ENCODE results near the gene TAF1A.

Gene TAF1A

DNA sequence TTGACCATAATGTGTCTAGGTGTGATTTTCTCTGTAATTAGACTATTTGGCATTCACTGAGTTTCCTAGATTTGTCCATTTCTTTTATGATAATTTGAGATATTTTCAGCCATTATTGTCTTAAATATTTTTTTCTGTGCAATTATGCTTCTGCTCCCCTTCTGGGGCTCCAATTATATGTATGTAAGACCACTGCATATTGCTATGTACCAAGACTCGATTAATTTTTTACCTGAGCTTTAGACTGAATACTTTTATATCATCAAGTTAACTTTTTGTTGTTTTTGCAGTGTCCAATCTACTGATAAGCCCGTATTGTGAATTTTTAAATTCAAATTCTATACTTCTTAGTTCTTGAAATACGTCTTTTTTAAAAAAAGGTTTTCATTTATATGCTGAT is 5.1 kb upstream of the TAF1A start:
- no peak for DNase-seq

DNA sequence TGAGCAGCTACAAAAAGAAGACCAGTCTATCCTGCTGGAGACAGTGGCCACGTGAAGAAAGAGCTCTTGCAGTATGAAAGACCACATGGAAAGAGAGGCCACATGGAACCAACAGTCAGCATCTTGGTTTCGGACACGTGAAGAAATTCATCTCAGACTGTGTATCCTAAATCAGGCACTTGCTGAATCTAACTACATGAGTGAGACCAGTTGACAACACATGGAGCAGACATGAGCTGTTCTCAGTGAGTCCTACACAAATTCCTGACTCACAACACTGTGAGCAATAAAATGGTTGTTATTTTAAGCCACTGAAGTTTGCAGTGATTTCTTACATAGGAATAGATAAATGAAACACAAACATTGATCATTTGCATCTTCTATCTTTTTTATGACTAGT is 2.4 kb upstream of the TAF1A start:
- DNase-seq, result no peak

DNA sequence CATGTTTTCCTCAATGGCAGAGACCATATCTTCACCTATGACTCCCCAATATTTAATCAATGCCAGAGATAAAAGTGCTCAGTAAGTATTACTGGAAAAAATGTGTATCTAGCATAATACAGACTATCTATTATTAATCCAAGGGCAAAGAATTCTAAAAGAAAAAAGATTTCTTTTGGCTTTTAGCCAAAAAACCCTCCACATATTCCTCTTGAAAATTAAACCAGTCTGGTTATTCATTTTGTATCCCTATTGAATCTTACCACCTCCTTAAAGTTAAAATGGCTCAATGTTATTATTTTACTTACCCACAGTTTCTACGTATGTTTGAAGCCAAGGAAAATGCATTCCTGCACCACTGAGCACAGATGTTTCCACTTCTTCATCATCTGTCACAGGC is 1.6 kb downstream of the TAF1A start:
- DNase-seq, result no peak

DNA sequence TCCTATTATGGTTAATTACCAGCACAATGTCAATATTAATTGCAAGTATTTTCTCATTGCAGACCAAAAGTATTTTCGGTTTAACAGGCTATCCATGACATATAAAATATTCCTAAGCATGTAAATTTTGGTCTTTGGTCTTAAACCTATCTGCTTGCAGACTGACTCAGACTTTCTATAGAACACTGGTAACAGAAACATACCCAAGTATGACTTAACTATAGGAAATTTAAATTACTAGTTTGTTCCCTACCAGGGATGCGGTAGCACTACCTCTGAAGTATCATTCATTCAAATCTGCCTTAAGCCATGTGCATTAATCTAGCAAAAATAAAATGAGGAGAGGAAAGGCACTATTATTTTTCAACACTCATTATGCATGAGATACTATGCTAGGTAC is 2.9 kb downstream of the TAF1A start:
- no peak for DNase-seq

DNA sequence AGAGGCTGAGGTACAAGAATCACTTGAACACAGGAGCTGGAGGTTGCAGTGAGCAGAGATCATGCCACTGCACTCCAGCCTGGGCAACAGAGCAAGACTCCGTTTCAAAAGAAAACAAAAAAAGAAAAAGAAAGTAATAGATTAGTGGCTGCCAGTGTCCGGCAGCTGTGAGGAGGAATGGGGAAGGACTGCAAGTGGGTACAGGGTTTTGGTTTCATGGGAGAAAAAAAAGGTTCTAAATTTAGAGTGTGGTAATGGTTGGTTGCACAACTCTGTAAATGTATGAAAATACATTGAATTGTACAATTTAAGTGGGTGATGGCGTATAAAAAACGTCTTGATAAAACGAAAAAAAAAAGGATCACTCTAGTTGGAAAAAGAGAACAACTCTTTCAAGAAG is 6.7 kb downstream of the TAF1A start:
- DNase-seq, result no peak

DNA sequence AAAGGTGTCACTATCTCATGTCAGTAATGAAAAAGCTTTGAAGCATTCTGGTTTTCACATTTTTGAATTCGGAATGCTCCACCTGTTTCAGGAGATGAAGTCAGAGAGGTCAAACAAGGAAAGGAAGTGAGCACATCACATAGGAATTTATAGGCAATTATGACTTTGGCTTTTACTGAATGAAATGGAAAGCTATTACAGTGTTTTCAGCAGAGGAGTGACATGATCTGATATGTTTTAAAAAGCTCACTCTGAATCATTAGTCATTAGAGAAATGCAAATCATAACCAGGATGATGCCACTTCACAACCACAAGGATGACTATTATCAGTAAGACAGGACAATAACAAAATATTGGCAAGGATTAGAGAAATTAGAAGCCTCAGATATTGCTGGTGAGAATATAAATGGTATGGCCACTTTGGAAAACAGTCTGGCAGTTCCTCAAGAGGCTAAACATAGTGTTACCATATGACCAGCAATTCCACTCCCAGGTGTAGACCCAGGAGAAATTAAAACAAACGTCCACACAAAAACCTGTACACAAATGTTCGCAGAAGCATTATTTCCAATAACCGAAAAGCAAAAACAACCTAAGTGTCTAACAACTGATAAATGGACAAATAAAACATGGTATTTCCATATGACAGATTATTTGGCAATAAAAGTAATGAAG is 7.5 kb downstream of the TAF1A start:
- no peak for DNase-seq

DNA sequence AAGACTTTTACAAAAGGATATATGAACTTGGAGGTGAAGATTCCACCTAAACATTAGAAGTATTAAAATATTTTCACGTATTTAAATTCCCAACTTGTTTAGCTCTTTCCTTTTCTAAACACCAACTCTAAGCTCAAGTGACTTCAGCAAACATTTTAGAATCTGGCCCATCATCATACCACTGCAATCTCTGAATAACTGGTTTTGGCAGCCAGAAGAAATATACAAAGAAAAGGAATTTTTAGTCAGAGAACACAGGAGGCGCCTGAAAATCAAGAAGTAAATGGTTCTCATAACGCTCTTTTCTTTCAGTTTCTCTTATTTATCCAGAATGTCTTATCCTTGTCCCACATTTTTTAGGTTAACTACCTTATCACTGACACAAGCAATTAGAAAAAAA is 10.4 kb downstream of the TAF1A start:
- no peak for DNase-seq

DNA sequence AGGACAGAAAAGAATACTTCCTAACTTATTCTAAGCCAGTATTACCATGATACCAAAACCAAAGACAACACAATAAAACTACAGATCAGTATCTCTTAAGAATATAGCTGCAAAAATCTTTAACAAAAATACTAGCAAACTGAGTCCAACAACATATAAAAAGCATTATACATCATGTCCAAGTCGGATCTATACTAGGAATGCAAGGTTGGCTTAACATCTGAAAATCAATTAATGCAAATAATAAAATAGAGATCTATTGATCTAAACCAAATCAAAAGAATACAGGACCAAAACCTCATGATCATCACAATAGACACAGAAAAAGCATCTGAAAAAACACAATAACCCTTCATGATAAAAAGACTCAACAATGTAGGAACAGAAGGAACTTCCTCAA is 18.9 kb downstream of the TAF1A start:
- DNase-seq, result no peak

DNA sequence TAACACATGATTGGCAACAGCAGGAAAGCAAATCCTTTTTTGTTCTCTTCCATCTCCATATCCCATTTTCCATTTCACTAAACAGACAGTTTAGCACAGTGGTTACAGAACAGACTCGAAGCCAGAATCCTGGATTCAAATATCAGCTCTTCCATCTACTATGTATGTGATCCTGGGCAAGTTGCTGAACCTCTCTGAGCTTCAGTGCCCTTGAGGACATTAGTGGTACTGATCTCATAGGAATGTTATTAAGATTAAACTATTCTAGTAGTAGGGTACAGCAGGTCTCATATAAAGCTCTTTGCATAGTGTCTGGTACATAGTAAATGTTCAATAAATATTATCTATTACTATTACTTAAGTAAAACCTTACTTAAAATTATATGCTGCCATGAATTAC is 28.1 kb downstream of the TAF1A start:
- no peak for DNase-seq

DNA sequence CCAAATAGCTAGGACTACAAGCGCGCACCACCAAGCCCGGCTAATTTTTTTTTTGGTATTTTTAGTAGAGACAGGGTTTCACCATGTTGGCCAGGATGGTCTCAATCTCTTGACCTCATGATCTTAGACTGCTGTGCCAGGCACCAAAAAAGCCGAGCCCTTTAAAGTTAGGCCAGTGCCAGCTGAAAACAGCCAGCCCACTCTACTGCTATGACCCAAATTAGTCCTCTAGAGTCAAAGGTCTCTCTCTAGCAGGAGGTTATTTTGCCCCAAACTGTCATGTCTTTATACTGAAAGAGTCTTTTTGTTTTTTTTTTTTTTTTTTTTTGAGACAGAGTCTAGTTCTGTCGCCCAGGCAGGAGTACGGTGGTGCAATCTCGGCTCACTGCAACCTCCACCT is 32.2 kb downstream of the TAF1A start:
- DNase-seq, result no peak

DNA sequence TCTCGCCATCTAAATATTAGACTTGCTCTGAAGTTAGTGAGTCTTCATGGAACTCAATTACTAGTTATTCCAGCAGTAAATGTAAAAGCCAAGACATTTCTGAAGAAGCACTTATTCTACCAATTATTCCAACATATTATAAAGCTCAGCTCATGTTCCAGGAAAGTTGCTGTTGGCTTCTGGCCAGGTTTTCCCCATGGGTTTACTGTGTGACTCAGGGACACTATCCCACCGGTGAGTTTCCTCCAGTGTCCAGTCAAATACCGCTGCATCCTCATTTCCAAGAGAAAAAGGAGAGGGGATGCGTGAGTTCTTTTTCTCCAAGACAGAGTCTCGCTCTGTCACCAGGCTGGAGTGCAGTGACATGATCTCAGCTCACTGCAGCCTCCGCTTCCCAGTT is 32.6 kb downstream of the TAF1A start:
- no peak for DNase-seq

DNA sequence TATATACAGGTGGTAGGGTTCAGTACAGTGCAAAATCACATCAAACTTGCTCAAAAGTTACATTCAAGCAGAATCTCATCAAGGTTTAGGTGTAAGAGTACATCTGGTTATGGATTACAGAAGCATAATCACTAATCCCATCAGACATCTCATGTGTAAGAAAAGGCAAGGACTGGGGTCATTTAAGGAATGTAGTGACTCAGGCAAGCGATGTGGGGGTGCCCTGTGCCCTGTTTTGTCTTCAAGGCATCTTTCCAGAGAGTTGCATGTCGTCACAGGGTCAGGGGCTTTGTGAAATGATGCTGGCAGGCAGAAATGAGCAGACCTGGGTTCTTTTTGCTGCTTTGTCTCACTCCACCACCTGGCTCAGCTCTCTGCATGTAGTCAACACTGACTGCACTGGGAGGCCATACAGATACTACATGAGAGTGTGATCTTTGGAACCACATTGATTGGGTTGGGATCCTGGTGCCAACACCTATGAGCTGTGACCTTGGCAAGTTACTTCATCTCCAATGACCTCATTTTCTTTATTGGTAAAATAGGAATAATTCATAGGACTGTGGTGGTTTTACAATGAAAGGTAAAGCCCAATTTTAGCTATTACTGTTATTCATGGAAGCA is 33.6 kb downstream of the TAF1A start:
- no peak for DNase-seq

DNA sequence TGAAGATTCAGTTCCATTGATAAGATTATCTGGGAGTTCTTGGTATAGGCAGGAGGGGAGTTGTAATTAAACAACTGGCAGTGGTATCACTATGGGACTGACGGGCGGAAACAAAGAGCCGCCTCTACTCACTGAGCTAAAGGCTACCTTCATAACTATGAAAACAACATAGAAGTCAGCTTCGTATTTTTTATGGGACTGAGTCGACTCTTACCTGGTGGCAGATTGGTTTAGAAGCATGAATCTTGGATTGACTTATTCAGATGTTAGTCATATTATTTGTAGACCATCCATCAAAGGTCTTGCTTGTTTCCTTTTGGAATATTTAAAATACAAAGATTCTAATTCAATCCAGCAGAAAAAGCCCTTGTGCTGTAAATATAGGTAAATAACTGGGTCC is 35.6 kb downstream of the TAF1A start:
- DNase-seq, result no peak

DNA sequence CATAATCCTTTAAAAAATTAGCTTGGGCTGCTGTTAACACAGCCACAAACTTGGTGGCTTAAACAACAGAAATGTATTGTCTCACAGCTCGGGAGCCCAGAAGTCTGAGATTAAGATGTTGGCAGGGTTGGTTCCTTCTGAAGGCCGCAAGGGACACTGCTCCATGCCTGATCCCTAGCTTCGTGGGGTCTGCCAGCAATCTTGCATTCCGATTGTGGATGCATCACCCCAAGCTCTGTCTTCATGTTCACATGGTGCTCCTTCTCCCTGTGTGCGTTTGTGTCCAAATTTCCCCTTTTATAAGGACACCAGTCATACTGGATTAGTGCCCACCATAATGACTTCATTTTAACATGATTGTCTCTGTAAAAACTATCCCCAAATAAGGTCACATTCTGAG is 36.9 kb downstream of the TAF1A start:
- no peak for DNase-seq

DNA sequence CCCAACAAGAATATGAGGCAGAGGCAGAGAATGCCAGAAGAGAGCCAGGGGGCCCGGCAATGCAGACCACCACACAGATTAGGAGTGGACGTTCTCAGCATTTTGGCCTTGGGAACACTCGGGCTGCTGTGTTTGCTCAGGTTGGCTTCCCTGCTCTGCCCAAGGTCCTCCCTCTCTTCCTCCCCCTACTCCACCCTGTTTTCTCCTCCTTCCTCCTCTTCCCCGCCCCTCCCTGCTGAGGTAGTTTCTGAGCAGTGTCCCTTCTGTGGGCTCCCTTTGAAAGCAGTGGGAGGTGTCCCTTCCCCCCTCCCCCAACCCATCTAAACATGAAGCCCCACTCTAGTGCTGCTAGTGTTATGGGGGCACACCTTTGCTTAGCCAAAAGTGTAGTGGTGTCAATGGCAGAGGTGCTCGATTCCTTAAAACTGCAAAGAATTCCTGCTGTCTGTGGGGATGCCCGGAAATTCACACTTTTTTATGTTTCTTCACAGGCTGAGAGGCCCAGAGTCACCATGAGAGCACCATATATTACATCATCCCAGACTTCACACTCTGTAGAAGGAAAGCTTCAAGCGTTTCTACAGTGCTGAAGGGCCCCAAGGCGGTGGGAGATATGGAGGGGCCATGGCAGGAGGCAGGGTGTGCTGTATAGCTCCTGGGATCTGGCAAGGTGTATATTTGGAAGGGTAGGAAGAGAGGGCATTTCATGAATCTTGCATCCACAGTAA is 41.6 kb downstream of the TAF1A start, which contains the start of gene HHIPL2:
Gene HHIPL2 (minus strand): TSS at position 161 of the 728 bp plus-strand sequence. CDS start 60 bp downstream, at position 101.
- no peak for DNase-seq

DNA sequence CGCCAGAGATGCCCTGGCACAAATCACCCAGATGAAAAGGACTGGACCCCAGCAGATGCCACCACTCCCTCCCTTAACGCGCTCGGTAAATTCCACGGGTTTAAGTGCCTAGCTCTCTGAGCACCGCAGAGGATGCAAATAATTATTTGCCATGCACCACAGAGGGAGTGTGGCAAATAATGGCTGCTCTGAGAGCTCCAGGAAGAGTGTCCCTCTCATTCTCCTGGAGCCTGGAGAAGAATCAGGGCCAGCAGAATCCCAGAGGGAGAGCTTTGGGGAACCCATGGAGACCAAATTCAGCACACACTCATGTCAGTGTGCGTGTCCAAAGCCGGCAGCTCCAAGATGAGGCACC is 42.5 kb downstream of the TAF1A start:
- no peak for DNase-seq

DNA sequence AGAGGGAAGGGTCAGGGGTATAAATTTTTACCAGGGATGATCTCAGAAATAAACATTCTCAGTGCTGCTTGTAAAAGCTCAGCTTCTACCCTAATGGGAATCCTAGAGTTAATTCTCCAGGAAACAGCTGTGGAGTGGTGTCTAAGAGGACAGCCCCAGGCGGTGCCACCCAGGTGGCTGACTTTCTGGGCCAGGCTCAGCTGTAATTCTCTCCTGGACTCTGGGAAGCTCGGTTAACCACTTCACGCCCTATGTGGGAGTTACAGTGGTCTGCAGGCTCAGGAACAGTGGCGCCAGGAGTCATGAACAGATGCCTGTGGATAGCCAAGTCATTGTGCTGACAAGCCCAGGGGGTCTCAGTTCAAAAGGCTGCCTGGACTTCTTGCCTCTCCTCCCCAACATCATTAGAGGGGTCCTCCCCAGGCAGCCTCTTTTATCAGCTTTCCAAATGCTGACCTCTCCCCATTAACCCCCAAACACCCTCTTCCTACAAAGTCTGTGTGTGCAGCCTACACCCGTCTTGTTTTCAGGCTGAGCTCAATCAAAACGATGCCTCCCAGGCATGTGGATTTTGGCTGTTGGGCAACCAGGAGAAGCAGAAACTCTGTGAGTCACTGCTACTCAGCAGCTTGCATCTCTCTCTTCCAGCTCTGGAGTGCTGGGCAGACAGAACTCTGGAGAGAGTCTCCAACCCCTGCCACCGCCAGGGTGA is 43.0 kb downstream of the TAF1A start:
- no peak for DNase-seq

DNA sequence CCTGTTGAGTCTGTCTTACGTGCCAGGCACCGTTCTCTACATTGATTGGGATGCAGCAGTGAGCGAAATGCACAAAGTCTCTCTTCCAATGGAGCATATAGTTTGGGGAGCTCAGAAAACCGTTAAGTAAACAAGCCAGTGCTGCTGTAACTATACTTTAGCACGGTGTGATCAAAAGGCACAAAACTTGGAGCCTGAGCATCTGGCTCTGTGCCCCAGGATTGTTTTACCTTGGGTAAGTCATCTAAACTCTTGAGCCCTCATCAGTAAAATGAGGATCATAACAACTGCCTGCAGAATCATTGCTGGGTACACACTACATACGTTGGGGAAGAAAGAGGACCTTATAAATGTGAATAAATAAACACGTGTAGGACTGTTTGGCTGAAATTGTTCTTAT is 43.6 kb downstream of the TAF1A start:
- DNase-seq, result no peak

DNA sequence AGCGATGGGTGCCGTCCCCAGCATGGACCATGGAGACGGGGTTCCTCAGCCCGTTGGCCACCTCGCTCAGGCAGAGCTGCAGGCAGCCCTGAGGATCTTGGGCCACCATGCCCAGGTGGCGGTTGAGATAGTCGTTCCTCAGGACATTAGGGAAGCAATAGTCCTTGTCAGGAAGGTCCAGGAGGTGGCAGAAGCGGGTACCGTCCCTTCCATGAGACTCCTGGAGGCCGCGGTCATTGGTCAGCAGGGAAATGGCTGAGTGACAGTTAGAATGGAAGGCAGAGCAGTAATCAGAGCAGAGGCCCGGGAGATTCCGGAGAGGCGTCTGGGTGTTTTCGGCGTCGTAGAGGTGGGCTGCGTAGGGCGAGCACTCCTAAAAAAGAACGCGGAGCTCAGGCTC is 45.9 kb downstream of the TAF1A start:
- DNase-seq, result no peak

DNA sequence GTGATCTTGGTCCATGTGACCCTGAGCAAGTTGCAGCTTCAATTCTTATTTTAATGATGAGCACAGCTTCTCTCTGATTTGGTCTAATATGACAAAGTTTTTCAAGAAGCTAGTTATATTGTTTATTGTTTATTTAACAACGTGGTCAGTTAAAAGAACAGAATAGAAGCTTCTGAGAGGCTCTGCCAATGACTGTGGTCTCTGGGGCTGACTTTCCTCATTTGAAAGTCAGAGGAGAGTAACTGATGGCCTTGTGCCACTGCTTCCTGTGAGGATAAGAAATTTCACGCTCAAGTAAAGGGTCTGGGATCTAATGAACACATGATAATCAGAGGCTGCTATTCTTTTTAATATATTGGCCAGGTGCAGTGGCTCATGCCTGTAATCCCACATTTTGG is 49.1 kb downstream of the TAF1A start:
- no peak for DNase-seq

DNA sequence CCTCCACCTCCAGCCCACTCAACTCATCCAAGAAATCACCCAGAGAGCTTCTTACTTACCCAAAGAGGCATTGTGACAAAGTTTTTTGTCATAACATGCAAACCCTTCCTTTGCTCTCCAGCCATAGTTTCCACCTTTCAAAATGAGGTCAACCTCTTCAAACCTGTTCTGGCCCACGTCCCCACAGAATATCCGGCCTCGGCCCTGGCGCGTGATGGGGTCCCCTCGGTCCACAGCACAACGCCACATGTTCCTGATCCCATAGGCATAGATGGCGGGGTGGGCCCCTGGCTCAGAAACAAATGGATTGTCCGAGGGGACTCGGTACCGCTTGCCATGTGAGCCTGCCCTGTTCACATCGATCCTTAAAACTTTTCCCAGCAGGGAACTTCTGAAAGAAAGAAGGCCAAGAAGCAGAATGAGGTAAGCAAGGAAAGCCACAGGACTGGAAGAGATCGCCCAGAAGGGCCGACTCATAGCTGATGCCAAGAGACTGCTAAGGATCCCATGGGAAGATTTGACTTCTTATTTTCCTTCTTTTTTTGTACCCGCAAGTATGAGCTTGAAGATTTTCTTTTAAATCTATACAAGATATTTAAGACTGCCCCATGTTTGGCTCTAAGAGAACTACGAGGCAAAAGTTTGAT is 49.7 kb downstream of the TAF1A start:
- DNase-seq, result no peak

DNA sequence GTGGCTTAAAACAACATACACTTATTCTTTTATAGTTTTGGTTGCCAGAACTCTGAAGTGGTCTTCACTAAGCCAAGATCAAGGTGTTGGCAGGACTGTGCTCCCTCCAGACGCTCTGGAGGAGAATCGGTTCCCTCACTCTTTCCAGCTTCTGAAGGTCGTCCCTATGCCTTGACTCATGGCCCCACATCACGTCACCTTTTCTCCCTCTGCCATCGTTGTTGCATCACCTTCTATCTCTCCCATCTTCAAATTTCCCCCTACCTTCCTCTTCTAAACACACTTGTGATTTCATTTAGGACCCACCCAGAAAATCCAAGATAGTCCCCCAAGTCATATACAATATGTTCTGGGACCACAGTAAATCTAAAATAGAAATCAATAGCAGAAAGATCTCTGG is 54.3 kb downstream of the TAF1A start:
- no peak for DNase-seq

DNA sequence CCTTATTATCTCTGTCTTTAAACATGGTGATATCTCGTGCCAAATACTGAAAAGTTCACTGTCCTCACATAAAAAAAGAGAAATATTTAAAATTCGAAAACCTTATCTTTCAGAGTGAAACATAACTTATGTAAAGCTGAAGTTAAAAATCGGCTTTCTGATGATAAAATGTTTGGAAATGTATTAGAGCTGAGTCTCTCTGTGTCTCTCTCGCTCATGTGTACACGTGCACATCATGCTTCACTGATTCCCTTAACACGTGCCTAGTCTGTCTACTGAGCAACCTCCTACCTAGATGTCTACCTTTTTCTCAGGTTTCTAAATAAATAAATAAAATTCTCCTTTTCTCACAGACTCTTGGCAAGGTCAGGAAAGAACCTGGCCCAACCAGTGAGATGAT is 58.9 kb downstream of the TAF1A start:
- DNase-seq, result no peak
